HG03135 (cell line): ENCODE results near the gene ONECUT3.
"Not testable (repeated sequence)": the region's sequence is repeated elsewhere in the genome, so short reads cannot be mapped to it uniquely, and the experiment has no call there.

Experiments used
- ATAC-seq: cut with Tn5 transposase; IDR thresholded peaks from one replicate; pipeline ENCODE4 v1.9.1; 2021; ENCODE audit warnings: mild to moderate bottlenecking, moderate library complexity; ENCODE audit not compliant: unreplicated experiment

ONECUT3 gene

DNA sequence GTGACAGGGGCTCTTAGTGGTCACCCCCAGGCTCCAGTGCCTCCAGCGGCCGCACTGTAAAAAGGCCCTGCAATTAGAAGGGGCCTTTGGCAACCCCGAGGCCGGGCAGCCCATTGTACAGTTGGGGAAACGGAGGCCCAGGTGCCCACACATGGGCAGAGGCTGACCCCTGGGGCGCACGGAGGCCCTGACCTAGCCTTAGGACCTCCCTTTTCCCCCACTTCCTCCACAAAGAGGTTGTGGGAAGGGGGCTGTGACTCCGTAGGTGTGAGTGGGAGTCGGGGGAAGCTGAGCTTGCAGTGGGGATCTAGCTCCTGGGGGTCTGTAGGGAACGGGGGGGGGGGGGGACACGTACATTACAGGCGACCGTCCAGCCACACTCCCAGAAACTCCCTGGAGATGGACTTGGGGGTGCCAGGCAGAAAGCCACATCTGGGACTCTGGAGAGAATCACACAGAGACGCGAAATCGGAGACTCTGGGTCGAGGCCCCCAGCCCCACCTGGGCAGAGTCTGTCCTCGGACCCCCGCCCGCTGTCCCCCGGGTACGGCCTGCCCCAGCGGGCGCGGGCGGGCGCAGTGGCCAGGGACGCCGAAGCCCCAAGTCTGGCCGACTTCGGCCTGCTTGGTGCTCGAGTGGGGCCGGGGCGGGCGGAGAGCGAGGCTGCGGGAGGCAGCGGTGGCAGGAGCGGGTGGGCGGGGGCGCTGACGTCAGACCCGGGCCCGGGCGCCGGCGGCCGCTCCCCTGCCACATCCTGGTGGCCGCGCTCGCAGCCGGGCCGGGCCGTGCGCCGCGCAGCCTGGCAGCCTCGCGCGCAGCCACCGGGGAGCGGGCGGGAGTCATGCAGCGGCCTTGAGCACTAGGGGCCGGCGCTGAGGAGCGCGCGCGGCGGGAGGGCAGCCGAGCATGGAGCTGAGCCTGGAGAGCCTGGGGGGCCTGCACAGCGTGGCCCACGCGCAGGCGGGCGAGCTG is at the start of gene ONECUT3:
ONECUT3 (plus strand) TSS at position 750 of the 972 bp plus-strand sequence; CDS start at position 907, 157 bp downstream.
- no peak for ATAC-seq

DNA sequence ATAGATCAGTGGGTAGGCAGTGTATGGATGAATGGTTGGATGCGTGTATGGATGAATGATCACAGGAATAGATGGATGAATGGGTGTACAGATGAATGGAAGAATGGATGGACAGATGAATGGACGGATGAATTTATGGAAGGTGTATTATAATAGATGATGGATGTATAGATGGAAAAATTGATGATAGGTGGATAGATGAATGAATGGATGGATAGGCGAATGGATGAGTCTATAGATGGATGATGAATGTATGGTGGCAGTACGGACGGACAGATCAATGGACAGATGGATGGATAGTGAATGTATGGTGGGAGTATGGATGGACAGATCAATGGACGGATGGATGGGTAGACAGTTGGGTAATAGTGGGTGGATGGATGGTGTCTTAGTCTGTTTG is 49.0 kb upstream of the ONECUT3 start:
- ATAC-seq = no peak

DNA sequence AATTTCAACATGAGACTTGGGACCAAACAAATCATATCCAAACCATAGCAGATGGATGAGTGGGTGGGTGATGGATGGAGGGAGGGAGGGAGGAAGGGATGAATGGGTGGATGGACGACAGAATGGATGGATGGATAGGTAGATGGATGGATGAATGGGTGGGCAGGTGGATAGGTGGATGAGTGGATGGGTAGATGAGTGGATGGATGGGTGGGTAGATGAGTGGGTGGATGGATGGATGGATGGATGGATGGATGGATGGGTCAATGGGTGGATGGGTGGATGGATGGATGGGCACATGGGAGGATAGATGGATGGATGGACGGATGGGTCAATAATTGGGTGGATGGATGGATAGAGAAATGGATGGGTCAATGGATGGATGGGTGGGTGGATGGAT is 47.9 kb upstream of the ONECUT3 start:
- ATAC-seq = no peak

DNA sequence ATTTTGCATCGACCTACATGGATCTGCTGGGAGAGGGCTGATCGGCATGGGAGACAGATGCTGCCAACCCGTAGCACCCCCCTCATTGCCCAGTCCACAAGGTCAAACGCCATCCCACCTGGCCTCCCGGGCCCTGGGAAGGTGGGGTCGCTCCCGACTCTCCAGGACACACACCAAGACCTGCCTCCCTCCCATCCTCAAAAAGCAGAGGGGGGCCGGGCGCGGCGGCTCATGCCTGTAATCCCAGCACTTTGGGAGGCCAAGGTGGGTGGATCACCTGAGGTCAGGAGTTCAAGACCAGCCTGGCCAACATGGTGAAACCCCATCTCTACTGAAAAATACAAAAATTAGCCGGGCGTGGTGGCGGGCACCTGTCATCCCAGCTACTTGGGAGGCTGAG is 46.7 kb upstream of the ONECUT3 start:
- not testable (repeated sequence) for ATAC-seq

DNA sequence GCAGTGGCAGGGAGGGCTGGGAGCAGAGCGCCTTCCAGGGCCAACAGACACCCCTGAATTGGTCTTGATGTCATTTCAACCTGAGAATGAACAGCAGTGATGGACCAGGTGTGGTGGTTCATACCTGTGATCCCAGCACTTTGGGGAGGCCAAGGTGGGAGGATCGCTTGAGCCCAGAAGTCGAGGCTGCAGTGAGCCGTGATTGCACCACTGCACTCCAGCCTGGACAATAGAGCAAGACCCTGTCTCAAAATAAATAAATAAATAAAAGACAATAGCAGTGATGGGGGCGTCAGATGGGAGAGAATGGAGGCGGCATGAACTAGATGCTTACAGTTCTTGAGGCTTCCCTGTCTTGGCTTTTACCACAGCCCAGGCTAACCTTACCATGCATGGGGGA is 46.1 kb upstream of the ONECUT3 start:
- no peak for ATAC-seq

DNA sequence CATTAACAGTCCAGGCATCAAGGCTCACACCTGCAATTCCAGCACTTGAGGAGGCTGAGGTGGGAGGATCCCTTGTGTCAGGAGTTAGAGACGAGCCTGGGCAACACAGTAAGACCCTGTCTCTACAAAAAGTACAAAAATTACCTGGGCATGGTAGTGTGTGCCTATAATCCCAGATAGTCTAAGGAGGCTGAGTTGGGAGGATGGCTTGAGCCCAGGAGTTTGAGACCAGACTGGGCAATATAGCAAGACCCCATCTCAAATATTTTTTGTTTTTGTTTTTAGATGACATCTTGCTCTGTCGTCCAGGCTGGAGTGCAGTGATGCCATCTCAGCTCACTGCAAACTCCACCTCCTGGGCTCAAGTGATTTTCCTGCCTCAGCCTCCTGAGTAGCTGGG is 40.1 kb upstream of the ONECUT3 start:
- ATAC-seq = no peak

DNA sequence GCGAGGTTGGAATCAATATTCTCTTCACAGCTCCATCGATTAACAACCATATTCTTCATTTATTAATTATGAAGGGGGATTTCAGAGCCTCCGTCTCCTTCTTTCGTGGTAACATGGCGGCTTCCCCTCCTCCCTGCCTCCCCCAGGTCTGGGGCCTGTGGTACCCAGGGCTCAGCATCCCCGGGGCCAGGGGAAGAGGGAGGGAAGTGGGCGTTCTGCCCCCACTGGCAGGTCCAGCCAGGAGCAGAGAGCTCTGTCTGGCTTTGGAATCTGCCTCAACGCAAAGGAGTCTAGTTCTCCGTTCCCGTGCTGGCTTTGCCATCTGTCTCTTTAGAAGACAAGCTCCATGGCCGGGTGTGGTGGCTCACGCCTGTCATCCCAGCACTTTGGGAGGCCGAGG is 37.8 kb upstream of the ONECUT3 start:
- ATAC-seq = no peak

DNA sequence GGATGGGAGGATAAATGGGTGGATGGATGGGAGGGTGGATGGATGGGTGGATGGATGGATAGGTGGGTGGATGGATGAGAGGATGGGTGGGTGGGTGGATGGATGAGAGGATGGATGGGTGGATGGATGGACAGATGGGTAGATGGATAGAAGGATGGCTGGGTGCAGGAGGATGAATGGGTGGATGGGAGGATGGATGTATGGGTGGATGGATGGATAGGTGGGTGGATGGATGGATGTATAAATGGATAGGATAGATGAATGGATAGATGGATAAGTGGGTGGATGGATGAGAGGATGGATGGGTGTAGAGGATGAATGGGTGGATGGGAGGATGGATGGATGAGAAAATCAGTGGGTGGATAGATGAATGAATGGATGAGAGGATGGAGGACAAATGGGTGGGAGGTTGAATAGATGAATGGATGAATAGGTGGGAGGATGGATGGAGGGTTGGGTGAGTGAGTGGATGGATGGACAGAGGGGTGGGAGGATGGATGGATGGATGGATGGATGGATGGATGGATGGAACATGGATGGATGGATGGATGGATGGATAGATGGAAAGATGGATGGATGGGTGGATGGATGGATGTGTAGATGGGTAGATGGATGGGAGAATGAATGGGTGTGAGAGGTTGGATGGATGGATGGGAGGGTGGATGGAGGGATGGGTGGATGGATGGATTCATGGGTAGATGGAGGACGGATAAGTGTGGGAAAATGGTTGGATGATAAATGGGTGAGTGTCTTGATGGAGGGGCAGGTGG is 35.9 kb upstream of the ONECUT3 start:
- no peak for ATAC-seq

DNA sequence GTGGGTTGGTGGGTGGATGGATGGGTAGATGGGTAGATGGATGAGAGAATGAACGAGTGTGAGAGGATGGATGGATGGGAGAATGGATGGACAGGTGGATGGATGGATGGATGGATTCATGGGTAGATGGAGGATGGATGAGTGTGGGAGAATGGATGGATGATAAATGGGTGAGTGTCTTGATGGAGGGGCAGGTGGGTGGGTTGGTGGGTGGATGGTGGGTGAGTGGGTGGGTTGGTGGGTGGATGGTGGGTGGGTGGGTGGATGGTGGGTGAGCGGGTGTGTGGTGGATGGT is 35.4 kb upstream of the ONECUT3 start:
- ATAC-seq = no peak

DNA sequence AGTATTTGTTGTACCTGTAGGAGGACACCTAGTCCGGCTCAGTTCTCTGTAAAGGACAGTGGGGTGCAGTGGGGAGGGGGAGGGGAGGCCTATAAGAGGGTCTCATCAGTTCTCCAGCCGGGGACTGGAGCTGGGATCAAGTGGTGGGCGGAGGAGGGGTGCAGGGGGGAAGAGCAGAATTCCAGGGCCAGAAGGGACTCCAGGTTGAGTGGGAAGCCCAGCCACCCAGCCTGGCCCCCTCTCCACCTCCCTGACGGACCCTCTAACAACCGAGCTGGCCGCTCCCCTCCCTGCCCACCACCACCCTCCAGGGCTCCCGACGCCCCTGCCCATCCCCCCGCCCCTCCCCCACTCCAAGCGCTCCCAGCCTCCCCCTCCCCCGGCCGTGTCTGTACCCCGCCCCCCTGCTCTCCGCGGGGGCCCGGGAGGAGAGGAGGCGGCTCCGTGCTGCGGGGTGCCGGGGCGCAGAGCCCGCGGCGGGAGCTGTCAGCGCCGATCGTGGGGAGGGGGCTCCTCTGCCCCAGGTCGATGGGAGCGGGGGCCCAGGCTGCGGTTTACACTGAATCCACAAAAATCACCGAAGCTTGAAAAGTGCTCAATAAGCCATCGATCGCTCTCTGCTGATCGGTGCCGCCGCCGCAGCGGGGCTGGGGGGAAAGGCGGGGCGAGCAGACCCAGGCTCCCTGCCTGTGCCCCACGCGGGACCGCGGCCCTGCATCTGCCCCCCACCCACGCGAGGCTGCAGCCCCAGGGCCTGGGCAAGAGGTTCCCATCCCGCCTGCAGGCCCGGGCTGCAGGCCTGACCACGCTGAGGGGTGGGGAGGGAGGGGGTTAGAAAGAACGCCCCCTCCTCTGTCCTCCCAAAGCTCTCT is 34.6 kb upstream of the ONECUT3 start:
- no peak for ATAC-seq

DNA sequence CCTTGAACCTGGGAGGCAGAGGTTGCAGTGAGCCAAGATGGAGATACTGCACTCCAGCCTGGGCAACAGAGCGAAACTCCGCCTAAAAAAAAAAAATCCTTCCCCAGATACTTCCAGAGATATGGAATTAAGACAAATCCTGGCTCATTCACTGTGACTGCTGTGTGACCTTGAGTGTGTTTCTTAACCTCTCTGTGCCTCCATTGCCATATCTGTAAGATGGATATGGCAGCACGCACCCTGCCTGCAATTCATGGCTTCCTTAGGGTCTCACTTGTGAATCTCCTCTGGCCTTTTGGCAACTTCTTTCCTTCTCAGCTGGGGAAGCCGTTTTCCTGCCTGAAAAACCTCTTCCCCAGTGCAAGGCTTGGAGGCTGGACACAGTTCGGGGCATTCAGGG is 33.8 kb upstream of the ONECUT3 start:
- no peak for ATAC-seq

DNA sequence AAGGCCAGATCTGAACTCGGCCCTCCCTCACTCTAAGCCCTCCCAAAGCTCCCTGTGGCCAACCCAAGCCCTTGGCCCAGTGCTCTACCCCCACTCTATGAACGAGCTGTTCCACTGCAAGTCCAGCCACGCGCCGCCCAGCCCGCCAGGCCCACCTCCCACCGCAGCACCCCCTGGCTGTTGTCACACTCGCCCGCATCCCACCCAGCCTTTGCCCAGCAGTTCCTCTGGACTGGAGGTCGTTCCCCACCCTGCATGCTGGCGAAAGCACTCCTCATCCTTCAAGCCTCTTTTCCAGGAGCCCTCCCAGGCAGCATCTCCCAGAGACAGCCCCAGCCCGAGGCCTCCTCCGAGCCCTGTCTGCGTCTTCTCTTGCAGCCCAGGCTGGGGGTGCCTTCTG is 33.1 kb upstream of the ONECUT3 start:
- no peak for ATAC-seq

DNA sequence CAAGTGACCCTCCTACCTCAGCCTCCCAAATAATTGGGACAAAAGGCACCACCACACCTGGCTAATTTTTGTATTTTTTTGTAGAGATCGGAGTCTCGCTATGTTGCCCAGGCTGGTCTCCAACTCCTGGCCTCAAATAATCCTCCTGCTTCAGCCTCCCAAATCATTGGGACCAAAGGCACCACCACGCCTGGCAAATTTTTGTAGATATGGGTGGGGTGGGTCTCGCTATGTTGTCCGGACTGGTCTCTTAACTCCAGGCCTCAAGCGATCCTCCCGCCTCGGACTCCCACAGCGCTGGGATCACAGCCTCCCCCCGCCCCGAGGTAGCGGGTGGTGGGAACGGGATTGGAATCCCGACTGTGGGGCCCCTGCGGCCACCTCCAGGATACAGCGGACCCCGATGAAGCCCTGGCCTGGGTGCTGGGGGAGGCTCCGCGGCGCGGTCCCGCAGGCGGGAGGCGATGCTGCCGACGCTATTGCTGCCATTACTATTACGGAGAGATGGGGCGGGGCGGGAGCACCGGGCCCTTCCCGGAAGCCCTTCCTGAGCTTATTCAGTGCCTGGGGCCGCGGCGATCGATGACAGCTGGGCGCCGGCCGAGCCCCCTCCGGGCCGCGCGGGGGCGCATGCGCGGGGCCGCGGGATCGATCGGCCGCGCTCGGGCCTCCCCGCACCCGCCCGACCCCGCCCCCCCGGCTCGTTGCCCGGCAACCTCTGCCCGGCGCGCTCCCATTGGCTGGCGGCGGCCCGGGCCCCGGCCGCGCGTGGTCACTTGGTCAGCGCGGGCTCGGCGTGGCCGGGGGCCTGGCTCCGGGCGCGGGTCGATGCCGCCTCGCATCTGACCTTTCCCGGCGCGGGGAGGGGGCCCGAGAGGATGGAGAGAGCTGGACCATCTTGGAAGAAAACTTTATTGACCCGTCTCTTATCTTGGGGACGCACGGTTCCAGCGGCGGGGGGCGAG is 27.9 kb upstream of the ONECUT3 start:
- ATAC-seq = no peak

DNA sequence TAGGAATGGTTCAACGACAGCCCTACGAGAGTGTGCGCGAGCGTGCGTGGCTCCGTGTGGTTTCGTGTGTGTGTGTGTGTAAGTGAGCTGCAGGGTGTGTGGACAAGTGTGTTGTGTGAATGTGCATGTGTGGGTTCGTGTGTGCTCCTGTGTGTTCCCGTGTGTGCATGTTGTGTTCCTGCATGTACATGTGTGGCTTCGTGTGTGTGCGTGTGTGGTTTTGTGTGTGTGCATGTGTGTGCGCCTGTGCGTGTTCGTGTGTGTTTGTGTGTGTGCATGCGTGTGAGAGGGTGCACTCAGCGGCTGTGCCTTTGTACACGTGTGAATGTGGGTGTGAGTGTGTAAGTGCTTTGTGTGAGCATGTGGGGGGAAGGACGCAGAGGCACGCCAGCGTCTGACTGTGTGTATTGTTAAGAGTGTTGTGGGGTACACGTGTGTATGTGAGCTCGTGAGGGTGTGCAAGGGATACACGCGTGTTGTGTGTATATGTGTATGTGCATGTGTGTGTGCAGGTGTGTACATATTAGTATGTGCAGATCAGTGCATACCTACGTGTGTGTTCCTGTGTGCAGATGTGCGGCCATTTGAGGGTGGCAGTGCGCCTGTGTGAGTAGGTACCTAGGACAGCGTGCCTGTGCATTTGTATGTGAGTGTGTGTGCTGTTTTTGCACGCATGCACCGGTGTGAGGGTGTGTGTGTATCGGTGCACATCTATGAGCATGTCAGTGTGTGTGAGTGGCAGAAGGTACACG is 24.3 kb upstream of the ONECUT3 start:
- no peak for ATAC-seq

DNA sequence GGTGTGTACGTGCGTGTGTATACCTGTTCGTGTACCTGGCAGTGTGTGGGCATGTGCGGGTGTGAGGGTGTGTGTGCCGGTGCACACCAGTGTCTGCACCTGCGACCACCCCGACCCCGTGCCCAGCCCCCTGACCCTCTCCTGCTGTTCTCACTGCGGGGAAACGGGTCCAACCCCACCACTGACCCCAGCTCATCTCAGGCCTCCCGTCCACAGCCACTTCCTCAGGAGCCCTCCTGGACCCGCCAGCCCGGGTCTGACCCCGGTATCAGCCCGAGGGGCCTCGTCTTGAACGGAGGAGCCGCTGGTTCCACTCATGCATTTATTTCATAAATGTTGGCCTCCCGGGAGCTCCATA is 23.8 kb upstream of the ONECUT3 start:
- no peak for ATAC-seq

DNA sequence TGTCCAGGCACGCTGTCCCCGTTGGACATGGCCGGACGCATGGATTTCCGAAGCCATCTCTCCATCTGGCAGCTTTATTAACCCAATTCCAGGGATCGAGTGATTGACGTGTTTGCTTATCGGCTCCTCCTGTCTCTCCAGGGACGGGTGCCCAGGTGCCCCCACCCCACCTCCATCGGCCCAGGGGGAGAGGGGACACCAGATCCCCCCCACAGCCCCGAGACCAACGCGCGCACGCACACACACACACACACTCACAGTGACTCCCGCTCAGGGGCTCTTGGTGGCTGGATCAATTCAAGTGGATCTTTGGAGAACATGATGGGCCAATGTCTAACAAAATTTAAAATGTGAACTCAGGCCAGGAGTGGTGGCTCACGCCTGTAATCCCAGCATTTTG is 23.1 kb upstream of the ONECUT3 start:
- no peak for ATAC-seq

DNA sequence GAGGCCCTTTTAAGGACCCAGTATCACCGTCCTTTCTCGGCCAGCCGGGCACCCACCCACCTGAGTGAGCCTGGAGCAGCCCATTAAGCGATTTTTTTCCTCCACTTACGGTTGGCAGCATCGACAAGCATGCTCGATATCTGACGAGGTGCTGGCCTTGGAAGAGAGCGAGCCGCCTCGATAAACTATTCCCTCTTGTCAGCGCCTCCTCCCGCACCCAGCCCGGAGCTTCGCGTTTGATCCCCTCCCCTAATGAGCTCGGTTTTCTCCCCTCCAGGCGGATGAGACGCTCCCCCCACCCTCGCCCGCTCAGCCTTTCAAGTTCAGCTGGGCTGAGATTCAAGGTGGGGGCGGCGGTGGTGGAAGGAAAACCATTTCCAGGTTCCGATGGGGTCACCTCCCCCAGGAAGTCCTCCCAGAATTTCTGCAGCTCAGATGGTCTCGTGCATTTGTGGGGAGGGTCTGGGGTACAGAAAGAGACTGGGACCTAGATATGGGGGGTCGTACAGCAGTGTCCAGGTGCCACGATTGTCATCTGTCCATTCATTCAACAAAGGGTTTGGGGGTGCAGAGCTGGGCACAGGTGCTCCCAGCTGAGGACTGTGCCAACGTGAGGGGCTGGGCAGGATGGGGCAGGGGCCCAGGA is 18.9 kb upstream of the ONECUT3 start:
- ATAC-seq = no peak

DNA sequence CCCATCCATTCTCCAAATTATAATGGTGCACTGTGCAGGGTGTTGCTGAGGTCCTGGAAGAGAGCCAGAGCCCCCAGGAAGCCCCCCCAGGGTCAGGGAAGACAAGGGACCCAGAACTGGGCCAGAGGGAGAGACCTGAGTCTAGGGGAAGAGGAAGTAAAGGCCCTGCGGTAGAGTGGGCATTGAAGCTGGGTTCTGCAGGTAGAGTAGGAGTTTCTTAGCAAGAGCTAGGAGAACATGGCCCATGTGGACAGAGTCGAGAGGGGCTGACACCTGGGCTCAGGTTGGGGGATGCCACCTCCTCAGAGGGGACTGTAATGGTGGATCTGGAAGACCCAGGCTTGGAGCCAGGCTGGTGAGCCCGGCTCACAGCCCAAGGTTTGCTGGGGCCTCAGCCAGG is 17.0 kb upstream of the ONECUT3 start:
- no peak for ATAC-seq

DNA sequence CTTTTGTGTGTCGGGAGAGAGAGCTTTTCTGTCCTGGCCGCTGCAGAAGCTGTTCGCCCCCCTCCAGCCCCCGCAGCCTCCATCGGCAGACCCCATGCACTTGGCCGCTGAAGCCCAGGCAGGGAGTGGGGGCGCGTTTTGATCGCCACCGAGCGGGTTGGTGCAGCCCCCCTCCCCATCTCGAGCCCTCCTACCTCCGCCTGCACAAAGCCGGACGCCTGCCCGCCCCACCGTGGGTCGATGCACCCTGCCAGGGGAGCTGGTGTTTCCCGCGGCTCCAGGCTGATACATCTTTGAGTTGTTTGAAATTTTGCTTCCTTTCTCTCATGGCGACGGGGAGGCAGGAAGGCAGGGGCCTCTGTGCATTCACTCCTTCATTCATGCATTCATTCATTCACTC is 16.4 kb upstream of the ONECUT3 start:
- no peak for ATAC-seq
